SJSA1 (cell line): ENCODE results near the gene KRTAP10-11. TPM values are rescaled to one million over a fixed set of nuclear protein-coding genes. Genes with fewer than 3 reads are reported as not detected.
A peak's percentile ranks its signal among the peaks of the same experiment; 100 is the strongest.
"Not testable (repeated sequence)": the region's sequence is repeated elsewhere in the genome, so short reads cannot be mapped to it uniquely, and the experiment has no call there.

ENCODE experiments used
- DNase-seq, 2 experiments: peaks; one replicate each; pipeline ENCODE4 v3.0.0-alpha.2; 2015 to 2020; ENCODE audit warnings: low spot score in 2 of 2, low read depth in 1 of 2
- H3K27ac ChIP-seq: fragments of 250-450 bp; sonication (Bioruptor Pico); 2 replicates; pipeline ENCODE4 v1.5.1; 2020; ENCODE audit warnings: mild to moderate bottlenecking, moderate library complexity
- H3K27me3 ChIP-seq: fragments of 250-450 bp; sonication (Bioruptor Pico); replicated peaks from 2 replicates; pipeline ENCODE4 v1.5.1; 2020; ENCODE audit warnings: mild to moderate bottlenecking, moderate library complexity
- H3K36me3 ChIP-seq: fragments of 250-450 bp; sonication (Bioruptor Pico); 2 replicates; pipeline ENCODE4 v1.5.1; 2020; ENCODE audit warnings: mild to moderate bottlenecking
- H3K4me1 ChIP-seq: fragments of 250-450 bp; sonication (Bioruptor Pico); replicated peaks from 2 replicates; pipeline ENCODE4 v1.6.1; 2021; ENCODE audit warnings: mild to moderate bottlenecking
- H3K4me3 ChIP-seq: fragments of 250-450 bp; sonication (Bioruptor Pico); 2 replicates; pipeline ENCODE4 v1.5.1; 2020; ENCODE audit warnings: mild to moderate bottlenecking
- H3K9me3 ChIP-seq: fragments of 250-450 bp; sonication (Bioruptor Pico); replicated peaks from 2 replicates; pipeline ENCODE4 v1.5.1; 2020; ENCODE audit warnings: mild to moderate bottlenecking
- total RNA-seq: library from RNA; depleted of rRNA; stranded (reverse); fragments of >200 nt; shearing (Covaris generic); gene quantifications from 2 replicates; pipeline ENCODE4 v1.2.3, GENCODE V29; 2014; rRNA removed

Gene KRTAP10-11
- not detected in 2 replicates for total RNA-seq

DNA sequence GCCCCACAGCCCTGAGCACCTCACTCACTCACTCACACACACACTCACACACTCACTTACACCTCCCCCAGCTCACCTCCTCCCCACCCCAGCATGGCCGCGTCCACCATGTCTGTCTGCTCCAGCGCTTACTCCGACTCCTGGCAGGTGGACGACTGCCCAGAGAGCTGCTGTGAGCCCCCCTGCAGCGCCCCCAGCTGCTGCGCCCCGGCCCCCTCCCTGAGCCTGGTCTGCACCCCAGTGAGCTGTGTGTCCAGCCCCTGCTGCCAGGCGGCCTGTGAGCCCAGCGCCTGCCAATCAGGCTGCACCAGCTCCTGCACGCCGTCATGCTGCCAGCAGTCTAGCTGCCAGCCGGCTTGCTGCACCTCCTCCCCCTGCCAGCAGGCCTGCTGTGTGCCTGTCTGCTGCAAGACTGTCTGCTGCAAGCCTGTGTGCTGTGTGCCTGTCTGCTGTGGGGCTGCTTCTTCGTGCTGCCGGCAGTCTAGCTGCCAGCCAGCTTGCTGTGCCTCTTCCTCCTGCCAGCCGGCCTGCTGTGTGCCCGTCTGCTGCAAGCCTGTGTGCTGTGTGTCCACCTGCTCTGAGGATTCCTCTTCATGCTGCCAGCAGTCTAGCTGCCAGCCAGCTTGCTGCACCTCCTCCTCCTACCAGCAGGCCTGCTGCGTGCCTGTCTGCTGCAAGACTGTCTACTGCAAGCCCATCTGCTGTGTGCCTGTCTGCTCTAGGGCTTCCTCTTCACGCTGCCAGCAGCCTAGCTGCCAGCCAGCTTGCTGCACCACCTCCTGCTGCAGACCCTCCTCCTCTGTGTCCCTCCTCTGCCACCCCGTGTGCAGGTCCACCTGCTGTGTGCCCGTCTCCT lies at the start of gene KRTAP10-11:
TSS of gene KRTAP10-11 (plus strand) at position 49 of the 856 bp plus-strand sequence. CDS start at position 94, 45 bp downstream.
- H3K27me3 ChIP-seq, H3K27ac ChIP-seq, H3K4me3 ChIP-seq, H3K36me3 ChIP-seq, H3K4me1 ChIP-seq, DNase-seq, H3K9me3 ChIP-seq: not testable (repeated sequence)

GRCh38 chr21:44598061-44598460 lies 48.2 kb upstream of the KRTAP10-11 start:
- Histone ChIP-seq H3K27me3 (0 out of 2 replicates have a peak, but pooled peaks cover 10% of the 10 kb centered on the region), H3K9me3 (no peaks in the 10 kb centered on the region), H3K4me1 (no peaks in the 10 kb centered on the region), H3K4me3 (no peak overlapping the region), H3K27ac (no peak overlapping the region), H3K36me3 (no peaks in the 10 kb centered on the region)
- peak in 1 of 2 experiments; percentile 21 for DNase-seq

DNA sequence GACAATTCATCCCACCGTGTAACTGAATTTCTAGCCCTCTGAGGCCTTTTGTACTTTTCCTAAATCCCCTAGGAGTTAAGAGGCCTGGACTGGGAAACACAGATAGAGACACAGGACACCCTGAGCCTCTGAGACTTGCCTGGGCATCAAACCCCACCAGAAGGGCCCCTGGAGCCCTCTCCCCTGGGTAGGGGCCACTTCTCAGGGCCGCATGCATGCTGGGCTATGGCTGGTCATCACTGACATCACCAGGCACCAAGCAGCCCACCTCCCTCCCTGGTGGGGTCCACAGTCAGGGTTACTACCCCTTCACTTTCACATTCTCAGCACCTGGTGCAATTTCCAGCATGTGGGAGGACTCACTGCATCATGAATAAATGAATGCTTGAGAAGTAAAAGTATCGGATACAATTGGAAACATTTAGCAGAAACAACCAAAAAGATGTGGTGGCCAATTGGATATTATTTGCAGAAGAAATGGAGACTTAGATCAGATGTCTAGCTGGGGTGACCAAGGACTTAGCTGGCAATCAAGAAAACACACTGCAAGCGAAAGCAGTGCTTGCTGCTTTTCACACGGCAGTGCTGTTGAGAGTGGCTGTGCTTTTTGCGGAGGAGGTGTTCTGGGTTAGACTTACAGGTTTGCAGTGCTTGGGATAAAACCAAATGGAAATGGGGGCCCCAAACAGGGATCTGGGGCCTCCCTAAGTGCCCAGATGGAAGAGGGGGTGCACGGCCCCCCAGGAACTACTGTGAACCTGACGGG lies 46.8 kb upstream of the KRTAP10-11 start:
- Histone ChIP-seq H3K36me3 (no peaks in the 10 kb centered on the region), H3K9me3 (no peaks in the 10 kb centered on the region), H3K27me3 (peaks cover 12% of the 10 kb centered on the region; the same call in 1 of the 2 replicates), H3K27ac (no peak overlapping the region), H3K4me3 (no peak overlapping the region), H3K4me1 (no peaks in the 10 kb centered on the region)
- DNase-seq = peak in 1 of 2 experiments; percentile 34

DNA sequence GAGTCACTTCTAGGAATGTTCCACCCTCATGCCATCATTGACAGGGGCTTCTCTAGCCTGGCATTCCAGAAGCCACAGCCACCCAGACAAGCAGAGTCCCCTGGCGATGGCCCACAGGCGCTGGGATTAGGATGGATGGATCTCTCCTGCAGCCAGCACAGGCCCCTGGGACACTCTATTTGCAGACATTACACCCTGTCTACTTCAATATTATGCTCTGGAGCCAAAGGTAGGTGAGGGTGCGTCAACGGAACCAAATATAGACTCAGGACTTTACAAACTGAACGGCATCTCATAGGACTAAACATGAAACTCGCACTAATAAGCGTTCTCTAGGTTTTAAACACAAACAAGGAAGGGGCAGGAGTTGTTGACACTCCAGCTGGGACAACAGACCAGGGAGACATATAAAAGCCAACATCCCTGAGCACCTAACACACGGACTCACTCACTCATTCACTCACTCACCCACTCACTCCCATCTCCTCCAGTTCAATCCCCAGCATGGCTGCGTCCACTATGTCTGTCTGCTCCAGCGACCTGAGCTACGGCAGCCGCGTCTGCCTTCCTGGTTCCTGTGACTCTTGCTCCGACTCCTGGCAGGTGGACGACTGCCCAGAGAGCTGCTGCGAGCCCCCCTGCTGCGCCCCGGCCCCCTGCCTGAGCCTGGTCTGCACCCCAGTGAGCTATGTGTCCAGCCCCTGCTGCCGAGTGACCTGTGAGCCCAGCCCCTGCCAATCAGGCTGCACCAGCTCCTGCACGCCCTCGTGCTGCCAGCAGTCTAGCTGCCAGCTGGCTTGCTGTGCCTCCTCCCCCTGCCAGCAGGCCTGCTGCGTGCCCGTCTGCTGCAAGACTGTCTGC lies 45.9 kb upstream of the KRTAP10-11 start, which contains the start of gene KRTAP10-7:
TSS of gene KRTAP10-7 (plus strand) at position 480 of the 861 bp plus-strand sequence. CDS start at position 505, 25 bp downstream.
- H3K4me3 ChIP-seq, DNase-seq, H3K36me3 ChIP-seq, H3K27ac ChIP-seq, H3K9me3 ChIP-seq, H3K4me1 ChIP-seq: not testable (repeated sequence)
- peaks cover 16% of the 10 kb centered on the region; the same call in 1 of the 2 replicates for H3K27me3 ChIP-seq

- not testable (repeated sequence) for H3K4me3 ChIP-seq, DNase-seq, H3K4me1 ChIP-seq, H3K9me3 ChIP-seq, H3K27ac ChIP-seq, H3K36me3 ChIP-seq
- peaks cover 17% of the 10 kb centered on the region; the same call in 1 of the 2 replicates for H3K27me3 ChIP-seq
Measured at GRCh38 chr21:44601091-44601490, 45.1 kb upstream of the KRTAP10-11 start.

DNA sequence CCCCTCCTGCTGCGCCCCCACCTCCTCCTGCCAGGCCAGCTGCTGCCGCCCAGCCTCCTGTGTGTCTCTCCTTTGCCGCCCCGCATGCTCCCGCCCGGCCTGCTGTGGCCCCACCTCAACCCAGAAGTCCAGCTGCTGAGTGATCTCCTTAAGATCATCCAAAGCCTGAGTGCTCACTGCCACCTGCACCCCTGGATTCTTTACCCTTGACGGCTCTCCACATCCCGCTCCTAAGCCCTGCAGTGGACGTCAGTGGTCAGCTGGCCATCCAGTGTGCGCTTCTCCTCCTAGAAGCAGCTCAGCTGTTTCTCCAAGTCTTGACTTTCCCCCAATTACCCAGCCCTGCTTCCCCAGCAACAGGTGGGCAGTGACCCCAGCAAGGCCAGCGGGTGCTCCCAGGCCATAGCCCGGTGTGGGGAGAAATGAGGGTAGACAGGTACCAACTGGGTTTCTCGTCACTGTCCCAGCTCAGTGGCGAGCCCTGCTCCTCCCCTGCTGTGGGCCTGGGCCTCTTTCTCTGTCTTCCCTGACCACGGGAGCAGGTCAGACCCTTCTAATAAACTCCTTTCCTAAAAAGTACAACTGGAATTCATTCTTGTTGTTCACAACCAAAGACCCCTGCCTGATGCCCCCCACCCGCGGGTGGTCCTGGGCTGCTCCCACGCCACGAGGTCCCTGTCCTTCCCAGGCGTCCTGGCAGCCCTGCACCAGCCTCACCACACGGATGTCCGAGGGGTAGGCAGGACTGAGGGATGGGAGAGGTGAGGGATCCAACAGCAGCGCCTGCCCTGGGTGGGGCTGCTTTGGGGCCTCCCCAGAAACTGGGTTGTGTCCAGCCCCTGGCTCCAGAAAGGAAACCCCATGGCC lies 44.4 kb upstream of the KRTAP10-11 start:
- H3K27ac ChIP-seq = no peak overlapping the region
- H3K4me1 ChIP-seq = no peaks in the 10 kb centered on the region
- H3K9me3 ChIP-seq = no peaks in the 10 kb centered on the region
- peaks cover 14% of the 10 kb centered on the region; the same call in 1 of the 2 replicates for H3K27me3 ChIP-seq
- no peak overlapping the region for H3K4me3 ChIP-seq
- DNase-seq = no peak
- H3K36me3 ChIP-seq = no peaks in the 10 kb centered on the region

GRCh38 chr21:44602463-44602850 lies 43.8 kb upstream of the KRTAP10-11 start:
- no peak for DNase-seq
- Histone ChIP-seq H3K27ac (no peak overlapping the region), H3K36me3 (no peaks in the 10 kb centered on the region), H3K9me3 (no peaks in the 10 kb centered on the region), H3K27me3 (peaks cover 10% of the 10 kb centered on the region; the same call in 1 of the 2 replicates), H3K4me1 (no peaks in the 10 kb centered on the region), H3K4me3 (no peak overlapping the region)

GRCh38 chr21:44603109-44603875 lies 42.9 kb upstream of the KRTAP10-11 start:
- no peak for DNase-seq
- no peak overlapping the region for H3K4me3 ChIP-seq
- no peaks in the 10 kb centered on the region for H3K36me3 ChIP-seq
- peaks cover 10% of the 10 kb centered on the region; the same call in 1 of the 2 replicates for H3K27me3 ChIP-seq
- H3K27ac ChIP-seq = no peak overlapping the region
- no peaks in the 10 kb centered on the region for H3K9me3 ChIP-seq
- H3K4me1 ChIP-seq = no peaks in the 10 kb centered on the region

- no peaks in the 10 kb centered on the region for H3K4me1 ChIP-seq
- H3K27me3 ChIP-seq = peaks cover 7% of the 10 kb centered on the region; the same call in 1 of the 2 replicates
- no peak overlapping the region for H3K27ac ChIP-seq
- H3K9me3 ChIP-seq = no peaks in the 10 kb centered on the region
- no peak overlapping the region for H3K4me3 ChIP-seq
- no peaks in the 10 kb centered on the region for H3K36me3 ChIP-seq
- DNase-seq = no peak
Measured at GRCh38 chr21:44603911-44604310, 42.3 kb upstream of the KRTAP10-11 start.

DNA sequence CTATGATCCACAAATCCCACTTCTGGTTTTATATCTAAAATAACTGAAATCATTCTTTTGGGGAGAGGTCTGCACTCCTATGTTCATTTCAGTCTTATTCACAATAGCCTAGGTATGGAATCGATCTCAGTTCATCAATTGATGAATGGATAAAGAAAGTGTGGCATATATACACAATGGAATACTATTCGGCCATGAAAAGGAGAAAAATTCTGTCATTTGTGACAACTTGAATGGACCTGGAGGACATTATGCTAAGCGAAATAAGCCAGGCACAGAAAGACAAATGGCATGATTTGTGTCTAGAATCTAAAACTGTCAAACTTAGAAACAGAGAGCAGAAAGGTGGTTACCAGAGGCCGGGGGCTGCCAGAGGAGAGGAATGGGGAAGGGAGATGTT lies 39.7 kb upstream of the KRTAP10-11 start:
- no peaks in the 10 kb centered on the region for H3K4me1 ChIP-seq
- DNase-seq = peak in 1 of 2 experiments; percentile 14
- no peak overlapping the region for H3K4me3 ChIP-seq
- peaks cover 7% of the 10 kb centered on the region for H3K9me3 ChIP-seq
- no peaks in the 10 kb centered on the region for H3K36me3 ChIP-seq
- peaks cover 11% of the 10 kb centered on the region; the same call in 1 of the 2 replicates for H3K27me3 ChIP-seq
- H3K27ac ChIP-seq = no peak overlapping the region

- DNase-seq = no peak
- Histone ChIP-seq H3K27ac (no peak overlapping the region), H3K4me1 (no peaks in the 10 kb centered on the region), H3K27me3 (peaks cover 10% of the 10 kb centered on the region; the same call in 1 of the 2 replicates), H3K4me3 (no peak overlapping the region), H3K36me3 (no peaks in the 10 kb centered on the region), H3K9me3 (peaks cover 7% of the 10 kb centered on the region)
Measured at GRCh38 chr21:44609193-44609592, 37.0 kb upstream of the KRTAP10-11 start.
